ENCODE measurements around the gene GPR155.

GRCh38 chr2:174495365-174496012 lies 8.7 kb upstream of the GPR155 start:
- TF ChIP-seq CREB1 (IDR thresholded peaks at IDR 0.05; ENCODE audit: low read depth): no peak
- no peak for TF ChIP-seq RAD21 (IDR thresholded peaks at IDR 0.05; ENCODE audit: low read depth)
- no peak for TF ChIP-seq EGR1 (IDR thresholded peaks at IDR 0.05)
- TF ChIP-seq YY1 (IDR thresholded peaks at IDR 0.05; ENCODE audit: low read depth): no peak
- no peak for TF ChIP-seq CEBPB (IDR thresholded peaks at IDR 0.05)
- TF ChIP-seq TAF1 (IDR thresholded peaks at IDR 0.05; ENCODE audit: low read depth): no peak
- no peak for TF ChIP-seq EP300 (IDR thresholded peaks at IDR 0.05; ENCODE audit: borderline replicate concordance)
- TF ChIP-seq TEAD4 (IDR thresholded peaks at IDR 0.05): no peak
- TF ChIP-seq REST (IDR thresholded peaks at IDR 0.05; ENCODE audit: low read depth): no peak

Data from Ishikawa (cell line).